Measurements from ENCODE around the gene DRG2.

Gene DRG2, protein sequence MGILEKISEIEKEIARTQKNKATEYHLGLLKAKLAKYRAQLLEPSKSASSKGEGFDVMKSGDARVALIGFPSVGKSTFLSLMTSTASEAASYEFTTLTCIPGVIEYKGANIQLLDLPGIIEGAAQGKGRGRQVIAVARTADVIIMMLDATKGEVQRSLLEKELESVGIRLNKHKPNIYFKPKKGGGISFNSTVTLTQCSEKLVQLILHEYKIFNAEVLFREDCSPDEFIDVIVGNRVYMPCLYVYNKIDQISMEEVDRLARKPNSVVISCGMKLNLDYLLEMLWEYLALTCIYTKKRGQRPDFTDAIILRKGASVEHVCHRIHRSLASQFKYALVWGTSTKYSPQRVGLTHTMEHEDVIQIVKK

DNA sequence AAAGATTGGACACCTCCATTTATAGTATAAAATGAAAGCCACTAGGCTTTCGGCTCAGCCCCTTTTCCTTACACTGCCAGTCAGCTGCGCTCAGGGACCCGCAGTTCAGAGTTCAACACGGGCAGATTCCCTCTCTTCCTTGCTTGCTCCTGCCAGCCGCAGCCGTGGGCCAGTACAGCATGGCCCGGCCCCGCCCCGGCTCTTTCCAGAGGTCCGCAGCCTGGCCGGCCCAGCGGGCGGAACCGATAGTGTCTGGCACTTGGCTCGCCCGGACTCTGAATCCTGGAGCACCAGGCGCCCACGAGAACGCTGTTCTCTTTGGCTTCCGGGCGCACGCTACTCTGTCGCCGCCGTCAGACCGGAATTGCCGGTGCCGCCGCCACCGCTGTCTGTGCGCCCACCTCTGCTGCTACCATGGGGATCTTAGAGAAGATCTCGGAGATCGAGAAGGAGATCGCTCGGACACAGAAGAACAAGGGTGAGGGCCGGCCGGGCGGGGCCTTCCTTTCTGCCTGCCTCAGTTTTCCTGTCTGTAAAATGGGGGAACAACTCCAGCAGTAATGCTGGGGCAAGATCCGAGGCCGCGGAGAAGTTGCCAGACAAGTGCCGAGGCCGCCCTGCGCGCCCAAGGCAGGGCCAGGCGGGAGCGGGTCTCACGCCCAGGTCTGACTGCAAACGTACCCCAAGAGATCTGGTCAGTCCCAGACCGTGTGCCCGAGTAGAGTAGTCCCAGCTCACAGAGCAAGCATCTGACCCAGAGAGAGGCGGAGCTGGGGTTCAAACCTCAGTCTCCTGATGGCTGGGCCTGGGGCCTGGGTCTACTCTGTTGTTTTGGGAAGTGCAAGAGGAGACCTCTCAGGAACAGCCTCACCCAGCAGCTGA, at the start of gene DRG2:
TSS of gene DRG2 (plus strand) at position 339 of the 882 bp plus-strand sequence. CDS start at position 415, 76 bp downstream.
- peak; percentile 75 for DNase-seq

DNA sequence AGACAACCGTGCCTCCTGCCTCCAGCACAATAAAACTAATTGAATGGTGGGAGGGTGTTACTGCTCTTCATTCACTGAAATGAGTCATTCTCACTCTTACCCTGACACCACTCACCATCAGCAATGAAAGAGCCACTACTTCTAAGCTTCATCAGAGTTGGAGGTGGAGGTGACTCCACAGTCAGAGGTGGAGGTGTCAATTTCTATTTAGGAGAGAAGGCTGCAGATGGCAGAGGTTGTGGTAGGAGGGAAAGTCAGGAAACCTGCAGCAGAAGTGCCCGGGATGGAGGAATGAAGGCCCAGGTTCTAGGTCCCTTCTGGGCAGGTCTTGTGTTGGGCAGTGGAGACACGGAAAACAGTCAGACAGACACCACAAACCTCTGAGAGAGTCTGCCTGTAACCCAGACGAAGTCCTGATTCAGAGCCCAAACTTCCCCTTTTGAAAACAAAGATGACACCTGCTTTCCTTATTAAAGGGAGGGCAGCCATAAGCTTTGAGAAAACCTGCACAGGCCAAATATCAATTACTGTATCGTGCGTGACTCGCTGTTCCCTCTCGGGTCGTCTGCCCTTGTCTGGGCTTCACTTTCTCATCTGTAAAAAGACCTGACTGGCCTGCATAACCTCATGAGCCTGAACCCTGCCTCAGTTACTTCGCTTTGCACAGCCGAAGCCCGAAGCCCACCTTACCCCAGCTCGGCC, 49.4 kb upstream of the DRG2 start:
- no peak for DNase-seq

GRCh38 chr17:18038861-18039534, 48.8 kb upstream of the DRG2 start, which contains the start of the genes ATPAF2 and GID4:
Gene ATPAF2, minus strand, starts transcription at chr17:18039168. Its CDS starts 155 bp downstream, at chr17:18039013.
Gene GID4, plus strand, starts transcription at chr17:18039408. Its CDS starts 57 bp downstream, at chr17:18039465.
- DNase-seq: peak; percentile 94

GRCh38 chr17:18039535-18040260, 48.0 kb upstream of the DRG2 start:
- DNase-seq: no peak

GRCh38 chr17:18040261-18040858, 47.4 kb upstream of the DRG2 start:
- DNase-seq: no peak

DNA sequence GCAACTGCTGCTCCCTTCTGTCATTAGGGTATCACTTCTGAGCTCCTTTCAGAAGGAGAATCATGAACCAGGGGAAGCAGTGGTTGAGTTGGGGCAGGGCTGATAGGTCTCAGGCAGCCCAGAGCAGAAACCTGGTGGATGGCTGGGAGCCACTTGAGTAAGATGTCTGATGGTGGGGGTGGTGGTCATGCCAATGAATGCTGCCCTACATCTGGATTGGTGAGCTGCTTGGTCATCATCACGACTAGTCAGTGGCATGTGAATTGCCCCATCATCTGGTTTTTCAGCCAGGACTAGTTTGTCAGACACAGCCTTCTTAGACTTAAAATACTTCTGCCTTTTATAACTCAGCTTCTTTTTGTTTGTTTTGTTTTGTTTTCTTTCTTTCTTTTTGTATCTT, 46.0 kb upstream of the DRG2 start:
- DNase-seq: no peak

DNA sequence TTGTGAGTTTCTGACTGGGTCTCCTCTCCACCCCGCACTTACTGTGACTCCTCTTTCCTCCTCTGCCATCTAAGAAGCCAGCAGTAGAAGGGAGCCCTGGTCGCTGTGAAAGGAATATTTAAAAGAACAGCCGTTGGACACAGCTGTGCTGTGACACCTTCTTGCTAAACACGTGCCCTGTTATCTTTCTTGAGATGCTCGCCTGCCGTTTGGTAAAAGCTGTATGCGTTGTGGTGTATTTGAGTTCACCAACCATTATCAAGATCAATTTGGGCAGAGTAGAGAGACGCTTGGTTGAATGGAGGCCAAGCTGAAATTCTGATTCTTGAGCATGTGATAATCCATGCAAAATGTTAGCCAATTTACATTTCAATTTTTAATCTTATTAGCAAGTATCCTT, 44.8 kb upstream of the DRG2 start:
- no peak for DNase-seq

- no peak for DNase-seq
Observed at GRCh38 chr17:18043491-18043890, 44.3 kb upstream of the DRG2 start.

- no peak for DNase-seq
Observed at GRCh38 chr17:18044609-18045008, 43.1 kb upstream of the DRG2 start.

DNA sequence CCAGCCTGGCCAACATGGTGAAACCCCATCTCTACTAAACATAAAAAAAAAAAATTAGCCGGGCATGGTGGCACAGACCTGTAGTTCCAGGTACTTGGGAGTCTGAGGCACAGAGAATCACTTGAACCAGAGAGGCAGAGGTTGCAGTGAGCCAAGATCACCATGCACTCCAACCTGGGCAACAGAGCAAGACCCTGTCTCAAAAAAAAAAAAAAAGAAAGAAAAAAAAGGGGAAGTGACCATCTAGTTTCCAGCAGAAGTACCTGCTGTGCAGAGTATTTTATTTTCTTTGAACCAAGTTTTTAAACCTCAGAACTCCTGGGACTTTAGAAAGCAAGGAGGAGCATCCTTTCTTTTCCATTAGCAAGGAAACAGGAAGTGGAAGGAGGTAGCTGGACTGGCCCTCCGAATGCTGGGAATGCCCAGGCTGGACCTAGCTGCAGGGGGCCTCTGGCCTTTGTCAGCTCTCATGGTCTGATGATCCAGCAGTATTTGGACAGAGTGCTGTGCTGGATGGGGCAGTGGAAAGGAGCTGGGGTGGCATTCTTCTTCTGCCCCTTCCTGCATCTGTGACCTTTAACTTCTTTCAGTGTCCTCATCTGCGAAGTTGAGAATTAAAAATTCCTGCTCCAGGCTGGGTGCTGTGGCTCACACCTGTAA, 41.9 kb upstream of the DRG2 start:
- no peak for DNase-seq

DNA sequence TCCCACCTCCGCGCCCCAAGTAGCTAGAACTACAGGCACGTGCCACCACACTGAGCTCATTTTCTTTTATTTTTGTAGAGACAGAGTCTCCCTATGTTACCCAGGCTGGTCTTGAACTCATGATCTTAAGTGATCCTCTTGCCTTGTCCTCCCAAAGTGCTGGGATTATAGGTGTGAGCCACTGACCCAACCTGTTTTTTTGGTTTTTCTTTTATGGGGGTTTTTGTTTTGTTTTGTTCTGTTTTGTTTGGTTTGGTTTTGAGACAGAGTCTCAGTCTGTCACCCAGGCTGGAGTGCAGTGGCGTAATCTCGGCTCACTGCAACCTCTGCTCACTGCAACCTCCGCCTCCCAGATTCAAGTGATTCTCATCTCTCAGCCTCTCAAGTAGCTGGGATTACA, 32.2 kb upstream of the DRG2 start:
- no peak for DNase-seq

DNA sequence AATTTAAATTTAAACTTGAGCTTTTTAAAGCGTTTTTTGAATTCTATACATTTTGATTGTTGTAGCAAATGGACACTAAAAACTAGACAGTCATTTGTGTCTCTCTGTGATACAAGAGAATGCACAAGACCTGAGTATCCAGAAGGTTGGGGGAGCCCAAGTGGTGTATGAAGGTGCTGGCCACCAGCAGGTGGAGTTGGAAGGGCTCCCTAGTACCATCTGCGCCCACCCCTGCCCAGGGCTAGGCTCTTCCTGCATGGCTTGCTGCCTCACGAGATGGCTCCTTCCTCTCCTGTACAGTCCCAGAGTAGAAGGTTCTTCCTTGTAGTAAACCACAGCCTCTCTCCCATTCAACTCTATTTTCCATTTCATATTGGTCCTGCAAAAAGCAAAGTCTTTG, 31.5 kb upstream of the DRG2 start:
- DNase-seq: no peak

DNA sequence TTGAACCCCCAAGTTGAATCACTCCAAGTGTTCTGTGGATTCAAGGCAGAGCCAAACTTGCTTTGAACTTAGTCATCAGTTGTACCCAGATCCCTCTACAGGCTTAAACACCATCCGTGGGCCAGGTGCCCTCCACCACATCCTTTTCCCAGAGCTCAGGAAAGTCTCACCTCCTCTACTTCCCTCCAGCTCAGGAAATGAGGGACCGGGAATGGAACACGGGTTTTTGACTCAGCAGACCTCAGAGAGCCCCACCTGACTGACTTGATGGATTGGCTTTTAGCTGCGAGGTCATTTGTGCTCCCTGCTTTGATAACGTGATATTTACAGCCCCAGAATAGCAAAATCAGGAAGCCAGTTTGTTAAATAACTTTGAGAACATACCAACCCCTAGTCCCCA, 28.5 kb upstream of the DRG2 start:
- no peak for DNase-seq

DNA sequence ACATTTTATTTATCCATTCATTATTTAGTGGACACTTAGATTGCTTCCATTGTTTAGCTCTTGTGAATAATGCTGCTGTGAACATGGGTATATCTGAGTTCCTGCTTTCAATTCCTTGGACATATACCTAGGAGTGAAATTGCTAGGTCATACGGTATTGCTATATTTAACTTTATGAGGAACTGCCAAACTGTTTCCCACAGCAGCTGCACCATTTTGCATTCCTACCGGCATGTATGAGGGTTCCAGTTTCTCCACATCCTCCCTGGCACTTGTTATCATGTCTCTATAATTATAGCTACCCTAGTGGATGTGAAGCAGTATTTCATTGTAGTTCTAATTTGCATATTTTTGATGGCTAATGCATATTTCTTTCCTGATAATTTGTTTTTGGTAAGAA, 23.7 kb upstream of the DRG2 start:
- DNase-seq: no peak

DNA sequence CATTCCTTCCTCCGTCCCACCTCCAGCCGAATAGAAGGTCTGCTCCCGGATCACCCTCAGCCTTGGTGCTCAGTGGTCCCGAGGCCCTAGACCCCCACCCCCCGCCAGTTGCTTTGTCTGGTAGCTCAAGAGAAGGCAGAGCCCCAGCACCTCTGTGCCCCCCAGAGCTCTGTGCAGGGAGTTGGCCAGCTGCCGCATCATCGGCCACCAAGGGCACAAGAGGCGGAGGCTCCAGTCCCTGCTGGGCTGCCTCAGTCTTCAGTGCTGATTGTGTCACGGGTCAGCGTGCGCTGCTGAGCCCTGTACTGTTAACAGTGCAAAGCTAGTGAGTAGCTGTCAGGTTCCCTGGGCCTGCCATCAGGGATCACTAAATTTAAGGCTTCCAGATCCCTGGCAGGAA, 22.2 kb upstream of the DRG2 start:
- DNase-seq: no peak

DNA sequence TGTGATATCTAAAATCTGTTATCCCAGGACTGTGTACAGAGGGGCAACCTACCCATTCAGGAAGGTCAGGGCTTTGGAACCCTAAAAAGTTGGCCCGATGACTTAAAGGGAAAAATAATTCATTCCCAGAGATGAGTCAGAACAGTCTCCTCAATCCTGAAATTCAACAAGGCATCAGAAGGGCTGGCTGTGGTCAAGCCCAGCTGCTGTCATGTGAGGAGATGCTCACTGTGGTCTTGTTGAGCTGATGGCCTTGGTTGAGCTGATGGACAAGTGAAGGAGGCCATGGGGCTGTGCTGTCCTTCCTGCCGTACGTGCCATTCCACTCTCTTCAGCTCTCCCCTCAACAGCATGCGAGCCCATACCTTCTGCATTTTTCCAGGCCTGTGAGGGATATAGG, 20.9 kb upstream of the DRG2 start:
- no peak for DNase-seq

DNA sequence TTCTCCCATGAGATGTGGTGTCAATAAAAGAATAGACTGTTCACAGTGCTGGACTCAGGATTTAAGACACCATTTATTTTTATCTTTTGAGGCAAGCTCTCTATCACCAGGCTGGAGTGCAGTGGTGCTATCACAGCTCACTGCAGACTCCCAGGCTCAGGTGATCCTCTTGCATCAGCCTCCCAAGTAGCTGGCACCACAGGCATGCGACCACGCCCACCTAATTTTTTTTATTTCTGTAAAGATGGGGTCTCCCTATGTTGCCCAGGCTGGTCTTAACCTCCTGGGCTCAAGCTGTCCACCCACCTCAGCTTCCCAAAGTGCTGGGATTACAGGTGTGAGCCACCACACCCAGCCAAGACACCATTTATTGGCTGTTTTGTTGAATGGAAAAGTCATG, 18.6 kb upstream of the DRG2 start:
- no peak for DNase-seq

GRCh38 chr17:18070861-18071340, 16.8 kb upstream of the DRG2 start:
- DNase-seq: no peak

- no peak for DNase-seq
Observed at GRCh38 chr17:18071751-18072150, 16.0 kb upstream of the DRG2 start.

GRCh38 chr17:18074566-18075272, 13.0 kb upstream of the DRG2 start:
- DNase-seq: no peak
